Psoas muscle (tissue), 8 donors: Measurements from ENCODE around the gene CENATAC. TPM values are rescaled to one million over a fixed set of nuclear protein-coding genes. Genes with fewer than 3 reads are reported as not detected.

Experiments
- ATAC-seq, 4 donors: fragments of 200-7000 bp; cut with Tn5 transposase; one replicate each; pipeline ENCODE4 v1.9.1; 2020; ENCODE audit warnings: moderate library complexity in 3 of 4, mild to moderate bottlenecking in 2 of 4
- DNase-seq, 2 donors: peaks; one replicate each; pipeline ENCODE4 v3.0.0-alpha.2; 2020
- H3K27ac ChIP-seq: fragments of 200-600 bp; one replicate; pipeline ENCODE4 v1.8.0; 2022
- H3K27me3 ChIP-seq, 3 donors: fragments of 200-600 bp in 1 of 3; one replicate each; pipeline versions ENCODE4 v1.6.1 to v1.8.0; 2013 to 2022; ENCODE audit warnings: low read length in 2 of 3, mild to moderate bottlenecking in 2 of 3, moderate library complexity in 1 of 3; ENCODE audit not compliant: insufficient read depth in 3 of 3
- H3K36me3 ChIP-seq, 2 donors: fragments of 200-600 bp in 1 of 2; one replicate each; pipeline versions ENCODE4 v1.6.1 to v1.8.0; 2013 to 2022; ENCODE audit warnings: low read depth in 1 of 2, mild to moderate bottlenecking in 1 of 2, moderate library complexity in 1 of 2; ENCODE audit not compliant: insufficient read depth in 1 of 2
- H3K4me1 ChIP-seq: fragments of 200-600 bp; one replicate; pipeline ENCODE4 v1.8.0; 2022
- H3K4me3 ChIP-seq: fragments of 200-600 bp; one replicate; pipeline ENCODE4 v1.8.0; 2022; ENCODE audit warnings: mild to moderate bottlenecking
- H3K9me3 ChIP-seq: fragments of 200-600 bp; one replicate; pipeline ENCODE4 v1.8.0; 2022
- WGBS, 3 donors: extraction: QIAGEN DNeasy Blood & Tissue Kit; methylation state at CpG; one replicate each; pipeline versions ENCODE4 v1.1.6 to v1.1.7; 2013; 5-methylcytosine and 5-hydroxymethylcytosine counted together
- intact Hi-C, 2 donors: fragments of 100-400 bp; cut with DNase I; formaldehyde crosslinking; loops; one replicate each; pipeline versions ENCODE4 v1.11.0 to v1.14.2; 2022
- polyA plus RNA-seq, 3 donors: library from polyadenylated mRNA; stranded (reverse); fragments of 200-250 nt; gene quantifications; one replicate each; pipeline ENCODE4 v1.2.3, GENCODE V29; 2013
- total RNA-seq, 4 donors: library from RNA; stranded (reverse); fragmentation: NEBNext Ultra II Directional in 2 of 4; extraction: Animal tissue kit (Norgen Biotek cat#: 25700) in 2 of 4; gene quantifications; one replicate each; pipeline versions ENCODE4 v1.2.1 to v1.2.4, GENCODE V29; 2021 to 2023
- TF ChIP-seq, protein P1 (sequence below): fragments of 200-600 bp; IDR thresholded peaks from one replicate; pipeline ENCODE4 v1.8.0; 2022; ENCODE audit warnings: antibody characterized with exemption
- donor health status: healthy with polysubstance abuse.
- donor health status: DM: no; HTN: no; CAD: no; lungs with moderate emphysema.
- donor health status: Bipolar disorder and iron deficiency.
- donor health status: healthy.
- donor health status: DM: yes; HTN: yes; CAD: no.
- donor health status: DM: no; HTN: no; CAD: no.
- donor health status: DM: no; HTN: no; CAD: no.
- donor health status: DM: yes; HTN: yes; CAD: no.

CENATAC gene
- total and polyA plus RNA-seq, 7 donors: 5.4 to 23.5 (median 10.1) TPM

DNA sequence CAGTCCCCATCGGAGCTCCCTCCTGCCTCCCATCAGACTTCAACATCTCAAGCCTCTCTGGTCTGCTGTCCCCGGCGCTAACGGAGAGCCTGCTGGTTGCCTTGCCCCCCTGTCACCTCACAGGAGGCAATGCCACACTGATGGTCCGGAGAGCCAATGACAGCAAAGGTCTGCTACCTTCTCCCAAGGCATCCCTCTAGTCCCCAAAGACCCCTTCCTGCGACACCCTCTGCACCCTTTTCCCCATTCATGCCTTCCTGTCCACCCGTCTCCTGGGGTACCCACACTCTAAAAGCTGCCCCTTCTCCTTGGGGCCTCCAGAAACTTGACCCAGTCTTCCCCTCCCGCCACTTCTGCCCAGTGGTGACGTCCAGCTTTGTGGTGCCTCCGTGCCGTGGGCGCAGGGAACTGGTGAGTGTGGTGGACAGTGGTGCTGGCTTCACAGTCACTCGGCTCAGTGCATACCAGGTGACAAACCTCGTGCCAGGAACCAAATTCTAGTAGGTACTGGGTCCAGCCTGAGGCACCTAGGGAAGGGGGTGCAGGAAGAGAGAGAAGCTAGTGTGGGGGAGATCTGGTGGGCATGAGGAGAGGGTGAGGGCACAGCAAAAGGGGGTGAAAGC is 41.0 kb upstream of the CENATAC start:
- H3K36me3 ChIP-seq: no peaks in the 10 kb centered on the region
- ATAC-seq (peak in 2 of 4 donors; percentile 4 to 6), DNase-seq (no peak)
- TF ChIP-seq, protein P1, sequence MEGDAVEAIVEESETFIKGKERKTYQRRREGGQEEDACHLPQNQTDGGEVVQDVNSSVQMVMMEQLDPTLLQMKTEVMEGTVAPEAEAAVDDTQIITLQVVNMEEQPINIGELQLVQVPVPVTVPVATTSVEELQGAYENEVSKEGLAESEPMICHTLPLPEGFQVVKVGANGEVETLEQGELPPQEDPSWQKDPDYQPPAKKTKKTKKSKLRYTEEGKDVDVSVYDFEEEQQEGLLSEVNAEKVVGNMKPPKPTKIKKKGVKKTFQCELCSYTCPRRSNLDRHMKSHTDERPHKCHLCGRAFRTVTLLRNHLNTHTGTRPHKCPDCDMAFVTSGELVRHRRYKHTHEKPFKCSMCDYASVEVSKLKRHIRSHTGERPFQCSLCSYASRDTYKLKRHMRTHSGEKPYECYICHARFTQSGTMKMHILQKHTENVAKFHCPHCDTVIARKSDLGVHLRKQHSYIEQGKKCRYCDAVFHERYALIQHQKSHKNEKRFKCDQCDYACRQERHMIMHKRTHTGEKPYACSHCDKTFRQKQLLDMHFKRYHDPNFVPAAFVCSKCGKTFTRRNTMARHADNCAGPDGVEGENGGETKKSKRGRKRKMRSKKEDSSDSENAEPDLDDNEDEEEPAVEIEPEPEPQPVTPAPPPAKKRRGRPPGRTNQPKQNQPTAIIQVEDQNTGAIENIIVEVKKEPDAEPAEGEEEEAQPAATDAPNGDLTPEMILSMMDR: no peak
- no peak overlapping the region for H3K4me3 ChIP-seq
- 49 to 57% (median 54%) methylated on average over 14 of the region's 14 CpGs for WGBS, 3 donors
- H3K27me3 ChIP-seq: peaks cover 0 to 3% (median 0%) of the 10 kb centered on the region in 3 donors
- intact Hi-C loops: loop anchor here (1.0 to 2.0 kb wide), 3 partner anchors 26 to 264 kb away; no protein-coding TSS in a partner anchor
- H3K4me1 ChIP-seq: no peaks in the 10 kb centered on the region
- no peaks in the 10 kb centered on the region for H3K9me3 ChIP-seq
- no peak overlapping the region for H3K27ac ChIP-seq

DNA sequence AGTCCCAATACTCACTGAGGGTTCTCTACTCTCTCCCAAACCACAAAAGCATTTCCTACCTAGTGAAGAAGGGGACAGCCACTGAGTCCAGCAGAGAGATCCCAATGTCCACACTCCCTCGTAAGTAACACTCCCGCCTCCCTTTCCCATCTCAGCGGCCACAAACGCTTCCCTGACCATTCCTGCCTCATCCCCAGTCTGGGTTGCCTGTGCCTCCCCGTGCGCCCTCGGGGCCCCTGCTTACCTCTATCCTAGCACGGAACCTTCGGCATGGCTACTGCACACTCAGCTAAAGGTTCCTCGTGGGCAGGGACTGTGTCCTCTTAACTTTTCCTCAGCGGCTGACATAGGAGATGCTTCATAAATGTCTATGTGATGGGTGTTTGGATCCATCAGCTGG is 40.4 kb upstream of the CENATAC start:
- H3K27ac ChIP-seq: no peak overlapping the region
- H3K36me3 ChIP-seq: no peaks in the 10 kb centered on the region
- H3K4me1 ChIP-seq: no peaks in the 10 kb centered on the region
- no peak for DNase-seq
- no peak overlapping the region for H3K4me3 ChIP-seq
- H3K27me3 ChIP-seq: peaks cover 0 to 3% (median 0%) of the 10 kb centered on the region in 3 donors
- no peak for ATAC-seq
- TF ChIP-seq, protein P1: no peak
- no peaks in the 10 kb centered on the region for H3K9me3 ChIP-seq
- 87 to 91% (median 87%) methylated on average over 11 of the region's 11 CpGs for WGBS, 3 donors
- intact Hi-C loops: loop anchor here (2.0 kb wide), 2 partner anchors 27 to 265 kb away; no protein-coding TSS in a partner anchor

DNA sequence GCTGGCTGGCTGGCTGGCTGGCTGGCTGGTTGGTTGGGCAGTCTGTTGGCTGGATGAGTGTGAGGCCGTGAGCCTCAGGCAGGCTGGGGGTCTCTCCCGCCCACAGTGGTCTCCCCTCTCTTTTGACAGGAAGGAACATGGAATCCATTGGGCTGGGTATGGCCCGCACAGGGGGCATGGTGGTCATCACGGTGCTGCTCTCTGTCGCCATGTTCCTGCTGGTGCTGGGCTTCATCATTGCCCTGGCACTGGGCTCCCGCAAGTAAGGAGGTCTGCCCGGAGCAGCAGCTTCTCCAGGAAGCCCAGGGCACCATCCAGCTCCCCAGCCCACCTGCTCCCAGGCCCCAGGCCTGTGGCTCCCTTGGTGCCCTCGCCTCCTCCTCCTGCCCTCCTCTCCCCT is 40.0 kb upstream of the CENATAC start:
- WGBS, 3 donors: 90 to 94% (median 91%) methylated on average over 8 of the region's 8 CpGs
- peaks cover 0 to 3% (median 0%) of the 10 kb centered on the region in 3 donors for H3K27me3 ChIP-seq
- ATAC-seq (no peak), DNase-seq (no peak)
- H3K36me3 ChIP-seq: no peaks in the 10 kb centered on the region
- no peak overlapping the region for H3K27ac ChIP-seq
- no peak overlapping the region for H3K4me3 ChIP-seq
- H3K9me3 ChIP-seq: no peaks in the 10 kb centered on the region
- no peaks in the 10 kb centered on the region for H3K4me1 ChIP-seq
- intact Hi-C loops: loop anchor here (2.0 kb wide), 3 partner anchors 27 to 267 kb away; no protein-coding TSS in a partner anchor
- TF ChIP-seq, protein P1: no peak

DNA sequence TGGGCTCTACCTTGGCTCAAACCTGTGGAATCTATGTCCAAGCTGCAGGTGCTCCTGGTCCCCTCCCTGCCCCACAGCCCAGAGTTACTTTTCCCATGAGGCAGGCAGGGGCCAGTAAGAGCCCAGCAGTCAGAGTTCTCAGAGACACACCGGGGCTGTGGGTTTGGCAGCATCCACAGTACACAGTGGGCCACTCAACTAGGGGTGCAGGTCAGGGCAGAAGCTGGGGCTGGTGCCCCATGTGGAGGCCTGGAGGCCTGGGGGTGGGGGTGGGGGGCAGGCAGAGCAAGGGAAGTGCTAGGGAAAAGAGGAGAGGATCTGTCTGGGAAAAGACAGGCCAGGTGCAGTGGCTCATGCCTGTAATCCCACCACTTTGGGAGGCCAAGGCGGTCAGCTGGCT is 39.4 kb upstream of the CENATAC start:
- no peaks in the 10 kb centered on the region for H3K36me3 ChIP-seq
- WGBS, 3 donors: 70 to 79% (median 77%) methylated on average over 2 of the region's 2 CpGs
- intact Hi-C loops: loop anchor here in 1 of 2 donors (2.0 kb wide), 1 partner anchor 268 kb away; no protein-coding TSS in a partner anchor
- no peak overlapping the region for H3K4me3 ChIP-seq
- H3K9me3 ChIP-seq: no peaks in the 10 kb centered on the region
- no peak for DNase-seq
- no peaks in the 10 kb centered on the region for H3K4me1 ChIP-seq
- no peak for ATAC-seq
- no peaks in the 10 kb centered on the region for H3K27me3 ChIP-seq
- H3K27ac ChIP-seq: no peak overlapping the region
- TF ChIP-seq, protein P1: no peak
